GM06990 (cell line): Measurements from ENCODE around the gene DUSP5.
"Not testable (repeated sequence)": the region's sequence is repeated elsewhere in the genome, so short reads cannot be mapped to it uniquely, and the experiment has no call there.

Experiments
- DNase-seq: peaks from one replicate; pipeline ENCODE4 v3.0.0-alpha.2; 2011; ENCODE audit not compliant: insufficient read length; ENCODE audit errors: extremely low read depth
- H3K27me3 ChIP-seq: replicated peaks from 2 replicates; pipeline ENCODE4 v1.6.0; 2011; ENCODE audit warnings: low read length; ENCODE audit not compliant: control insufficient read depth, insufficient read depth
- H3K36me3 ChIP-seq: 2 replicates; pipeline ENCODE4 v1.5.1; 2011; ENCODE audit warnings: low read length; ENCODE audit not compliant: control insufficient read depth, insufficient read depth
- H3K4me3 ChIP-seq: replicated peaks from 2 replicates; pipeline ENCODE4 v1.5.1; 2011; ENCODE audit warnings: low read depth, mild to moderate bottlenecking, control low read depth, low read length
- CTCF ChIP-seq: IDR thresholded peaks from 2 replicates; pipeline ENCODE4 v1.5.1; 2011; ENCODE audit warnings: low read length, control low read depth, mild to moderate bottlenecking, inconsistent platforms; ENCODE audit not compliant: insufficient read depth, poor library complexity, severe bottlenecking

Gene DUSP5

DNA sequence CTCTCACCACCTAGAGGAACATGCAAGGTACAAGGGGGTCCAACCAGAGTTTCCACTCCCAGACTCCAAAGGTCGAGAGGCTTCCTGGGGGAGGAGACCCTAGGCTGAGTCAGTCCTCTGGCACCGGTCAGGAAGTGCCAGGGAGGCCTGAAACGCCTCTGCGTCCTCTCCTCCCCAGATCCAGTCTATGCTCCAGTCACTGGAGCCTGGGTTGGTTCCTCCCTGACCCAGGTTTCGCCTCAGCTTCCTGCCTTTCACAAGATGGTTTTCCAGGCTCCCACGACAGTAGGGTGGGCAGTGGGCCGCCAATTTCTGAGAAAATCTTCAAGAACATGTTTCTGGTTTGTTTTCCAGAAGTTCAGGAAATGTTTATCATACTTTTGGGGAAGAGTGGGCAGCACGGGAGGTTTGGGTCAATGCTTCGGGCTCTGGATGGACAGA lies 30.0 kb downstream of the DUSP5 start:
- TF ChIP-seq CTCF = no peak
- DNase-seq = no peak
- Histone ChIP-seq H3K4me3 (no peak overlapping the region), H3K27me3 (no peaks in the 10 kb centered on the region), H3K36me3 (no peaks in the 10 kb centered on the region)

GRCh38 chr10:110528224-110528996 lies 30.7 kb downstream of the DUSP5 start:
- Histone ChIP-seq H3K4me3 (no peak overlapping the region), H3K27me3 (no peaks in the 10 kb centered on the region), H3K36me3 (no peaks in the 10 kb centered on the region)
- DNase-seq = no peak
- no peak for TF ChIP-seq CTCF

DNA sequence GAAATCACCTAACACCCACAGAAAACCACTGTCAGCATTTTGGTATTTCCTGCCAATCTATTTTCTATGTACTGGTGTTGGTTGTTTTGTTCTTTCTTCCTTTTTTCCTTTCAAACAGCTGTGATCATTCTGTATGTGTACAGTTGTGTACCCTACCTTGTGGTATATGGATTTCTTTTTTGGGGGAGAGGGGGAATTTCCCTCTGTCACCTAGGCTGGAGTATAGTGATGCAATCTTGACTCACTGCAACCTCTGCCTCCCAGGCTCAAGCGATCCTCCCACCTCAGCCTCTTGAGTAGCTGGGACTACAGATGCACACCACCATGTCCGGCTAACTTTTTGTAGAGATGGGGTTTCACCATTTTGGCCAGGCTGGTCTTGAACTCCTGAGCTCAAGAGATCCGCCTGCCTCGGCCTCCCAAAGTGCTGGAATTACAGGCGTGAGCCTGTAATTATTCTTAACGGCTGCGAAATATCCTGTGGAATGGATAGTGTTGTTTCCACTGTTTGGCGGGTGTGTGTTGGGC lies 31.4 kb downstream of the DUSP5 start:
- H3K36me3 ChIP-seq, H3K4me3 ChIP-seq, H3K27me3 ChIP-seq: not testable (repeated sequence)
- DNase-seq = peak; percentile 55

- no peak overlapping the region for H3K4me3 ChIP-seq
- no peaks in the 10 kb centered on the region for H3K36me3 ChIP-seq
- peak; percentile 31 for DNase-seq
- no peaks in the 10 kb centered on the region for H3K27me3 ChIP-seq
- no peak for TF ChIP-seq CTCF
Measured at GRCh38 chr10:110529596-110530011, 31.9 kb downstream of the DUSP5 start.

- no peak for DNase-seq
- Histone ChIP-seq H3K4me3 (no peak overlapping the region), H3K27me3 (no peaks in the 10 kb centered on the region), H3K36me3 (no peaks in the 10 kb centered on the region)
- TF ChIP-seq CTCF = no peak
Measured at GRCh38 chr10:110530131-110530831, 32.6 kb downstream of the DUSP5 start.

- Histone ChIP-seq H3K36me3 (no peaks in the 10 kb centered on the region), H3K27me3 (no peaks in the 10 kb centered on the region)
- TF ChIP-seq CTCF = no peak
Measured at GRCh38 chr10:110531687-110532086, 34.0 kb downstream of the DUSP5 start.

GRCh38 chr10:110532628-110533027 lies 34.9 kb downstream of the DUSP5 start:
- DNase-seq, H3K36me3 ChIP-seq, H3K27me3 ChIP-seq, H3K4me3 ChIP-seq: not testable (repeated sequence)

More at GRCh38 chr10:110531687-110532086, 34.0 kb downstream of the DUSP5 start:
- DNase-seq = no peak
- H3K4me3 ChIP-seq = no peak overlapping the region
